CD14-positive monocyte (primary cell): ENCODE data around the gene GLI3. TPM values are rescaled to one million over a fixed set of nuclear protein-coding genes. Genes with fewer than 3 reads are reported as not detected.

Experiments used
- DNase-seq, 3 donors: peaks; one replicate each; pipeline ENCODE4 v3.0.0-alpha.2; 2011 to 2022
- H2AFZ ChIP-seq: 2 replicates; pipeline ENCODE4 v1.6.0; 2012; ENCODE audit warnings: mild to moderate bottlenecking, low read depth, low read length, inconsistent platforms; ENCODE audit not compliant: insufficient read depth, poor library complexity, severe bottlenecking
- H3K27ac ChIP-seq, 2 donors: 1 replicate in 1 of 2; 2 replicates in 1 of 2; pipeline ENCODE4 v1.5.1; 2012 to 2013; ENCODE audit warnings: low read length in 2 of 2, control low read depth in 1 of 2, inconsistent platforms in 1 of 2, low read depth in 1 of 2, mild to moderate bottlenecking in 1 of 2
- H3K27me3 ChIP-seq, 2 donors: one replicate each; pipeline versions ENCODE4 v1.6.0 to v1.6.1; 2011 to 2013; ENCODE audit warnings: low read length in 2 of 2; ENCODE audit not compliant: control insufficient read depth in 2 of 2, insufficient read depth in 2 of 2
- H3K36me3 ChIP-seq, 2 donors: replicated peaks in 1 of 2; 1 replicate in 1 of 2; 2 replicates in 1 of 2; pipeline versions ENCODE4 v1.5.1 to v1.6.1; 2012 to 2013; ENCODE audit warnings: low read length in 2 of 2, control low read depth in 1 of 2, inconsistent platforms in 1 of 2, mild to moderate bottlenecking in 1 of 2; ENCODE audit not compliant: insufficient read depth in 2 of 2, control insufficient read depth in 1 of 2
- H3K4me1 ChIP-seq, 2 donors: 1 replicate in 1 of 2; 2 replicates in 1 of 2; pipeline versions ENCODE4 v1.5.1 to v1.6.1; 2012 to 2013; ENCODE audit warnings: low read length in 2 of 2, control low read depth in 1 of 2, inconsistent platforms in 1 of 2, mild to moderate bottlenecking in 1 of 2, moderate library complexity in 1 of 2; ENCODE audit not compliant: insufficient read depth in 2 of 2, control insufficient read depth in 1 of 2
- H3K4me2 ChIP-seq: replicated peaks from 2 replicates; pipeline ENCODE3; 2012; ENCODE audit warnings: low read length, moderate library complexity, mild to moderate bottlenecking; ENCODE audit not compliant: poor library complexity, severe bottlenecking; ENCODE audit errors: extremely low read depth
- H3K4me3 ChIP-seq, 3 experiments: fragments of 200-600 bp in 1 of 3; sonication (generic) in 1 of 3; replicated peaks in 1 of 3; 1 replicate in 2 of 3; 2 replicates in 1 of 3; pipeline ENCODE4 v1.5.1; 2011 to 2013; ENCODE audit warnings: low read length in 3 of 3, mild to moderate bottlenecking in 3 of 3, control low read depth in 2 of 3, low read depth in 2 of 3, inconsistent platforms in 1 of 3, moderate library complexity in 1 of 3
- H3K79me2 ChIP-seq: 2 replicates; pipeline ENCODE4 v1.6.0; 2012; ENCODE audit warnings: mild to moderate bottlenecking, control low read depth, inconsistent platforms, low read length, moderate library complexity; ENCODE audit not compliant: insufficient read depth
- H3K9ac ChIP-seq: 2 replicates; pipeline ENCODE4 v1.6.0; 2017; ENCODE audit warnings: low read length, mild to moderate bottlenecking; ENCODE audit not compliant: insufficient read depth, poor library complexity, severe bottlenecking
- H3K9me3 ChIP-seq, 2 donors: replicated peaks in 1 of 2; 1 replicate in 1 of 2; 2 replicates in 1 of 2; pipeline versions ENCODE4 v1.5.1 to v1.6.1; 2012 to 2013; ENCODE audit warnings: low read length in 2 of 2, control low read depth in 1 of 2; ENCODE audit not compliant: control insufficient read depth in 1 of 2, insufficient read depth in 1 of 2
- H4K20me1 ChIP-seq: 2 replicates; pipeline ENCODE4 v1.6.0; 2012; ENCODE audit warnings: mild to moderate bottlenecking, low read length, control low read depth, moderate library complexity; ENCODE audit not compliant: insufficient read depth
- H3K27ac Mint-ChIP-seq, 7 donors: one replicate each; pipeline ENCODE4 v1.8.0; 2020; ENCODE audit warnings: mild to moderate bottlenecking in 7 of 7, mixed read lengths in 7 of 7, moderate library complexity in 6 of 7, inconsistent platforms in 2 of 7
- H3K27me3 Mint-ChIP-seq, 3 donors: one replicate each; pipeline ENCODE4 v1.8.0; 2021 to 2022; ENCODE audit warnings: low read depth in 3 of 3, mild to moderate bottlenecking in 3 of 3, mixed read lengths in 3 of 3, moderate library complexity in 3 of 3, inconsistent platforms in 1 of 3
- H3K36me3 Mint-ChIP-seq, 2 donors: one replicate each; pipeline ENCODE4 v1.8.0; 2020; ENCODE audit warnings: mixed read lengths in 2 of 2, inconsistent platforms in 1 of 2, mild to moderate bottlenecking in 1 of 2
- H3K4me1 Mint-ChIP-seq: one replicate; pipeline ENCODE4 v1.8.0; 2020; ENCODE audit warnings: mild to moderate bottlenecking, mixed read lengths
- H3K4me3 Mint-ChIP-seq, 2 donors: one replicate each; pipeline ENCODE4 v1.8.0; 2020; ENCODE audit warnings: mild to moderate bottlenecking in 2 of 2, mixed read lengths in 2 of 2, moderate library complexity in 1 of 2
- H3K9me3 Mint-ChIP-seq, 7 donors: one replicate each; pipeline ENCODE4 v1.8.0; 2020 to 2022; ENCODE audit warnings: mixed read lengths in 7 of 7, mild to moderate bottlenecking in 6 of 7, moderate library complexity in 6 of 7, inconsistent platforms in 2 of 7
- WGBS: methylation state at CpG from one replicate; pipeline ENCODE4 v1.1.5; 2013; ENCODE audit warnings: missing lambda C conversion rate; ENCODE audit not compliant: insufficient coverage; 5-methylcytosine and 5-hydroxymethylcytosine counted together
- intact Hi-C, 2 donors: fragments of 100-400 bp; cut with micrococcal nuclease; formaldehyde crosslinking; loops; one replicate each; pipeline versions ENCODE4 v1.15.0 to v1.15.1; 2023
- polyA plus RNA-seq, 3 donors: library from polyadenylated mRNA; depleted of rRNA in 1 of 3; unstranded in 2 of 3; stranded (reverse) in 1 of 3; fragments of 300-500 nt in 2 of 3; fragments of >200 nt in 1 of 3; fragmentation: Illumina TruSeq in 2 of 3; gene quantifications; 1 replicate in 2 of 3; 2 replicates in 1 of 3; pipeline ENCODE4 v1.2.3, GENCODE V29; 2012 to 2021
- TF ChIP-seq, protein P1 (sequence below): fragments of 200-600 bp; IDR thresholded peaks from one replicate; pipeline ENCODE4 v1.8.0; 2022; ENCODE audit warnings: antibody characterized with exemption, mild to moderate bottlenecking

Gene GLI3
- polyA plus RNA-seq, 3 donors = not detected

- TF ChIP-seq, protein P1, sequence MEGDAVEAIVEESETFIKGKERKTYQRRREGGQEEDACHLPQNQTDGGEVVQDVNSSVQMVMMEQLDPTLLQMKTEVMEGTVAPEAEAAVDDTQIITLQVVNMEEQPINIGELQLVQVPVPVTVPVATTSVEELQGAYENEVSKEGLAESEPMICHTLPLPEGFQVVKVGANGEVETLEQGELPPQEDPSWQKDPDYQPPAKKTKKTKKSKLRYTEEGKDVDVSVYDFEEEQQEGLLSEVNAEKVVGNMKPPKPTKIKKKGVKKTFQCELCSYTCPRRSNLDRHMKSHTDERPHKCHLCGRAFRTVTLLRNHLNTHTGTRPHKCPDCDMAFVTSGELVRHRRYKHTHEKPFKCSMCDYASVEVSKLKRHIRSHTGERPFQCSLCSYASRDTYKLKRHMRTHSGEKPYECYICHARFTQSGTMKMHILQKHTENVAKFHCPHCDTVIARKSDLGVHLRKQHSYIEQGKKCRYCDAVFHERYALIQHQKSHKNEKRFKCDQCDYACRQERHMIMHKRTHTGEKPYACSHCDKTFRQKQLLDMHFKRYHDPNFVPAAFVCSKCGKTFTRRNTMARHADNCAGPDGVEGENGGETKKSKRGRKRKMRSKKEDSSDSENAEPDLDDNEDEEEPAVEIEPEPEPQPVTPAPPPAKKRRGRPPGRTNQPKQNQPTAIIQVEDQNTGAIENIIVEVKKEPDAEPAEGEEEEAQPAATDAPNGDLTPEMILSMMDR = no peak
- H4K20me1 ChIP-seq = no peaks in the 10 kb centered on the region
- H3K36me3 Mint-ChIP-seq = no peaks in the 10 kb centered on the region
- H3K27me3 Mint-ChIP-seq = peaks cover 3 to 6% (median 4%) of the 10 kb centered on the region in 3 donors
- no peaks in the 10 kb centered on the region for H3K9me3 ChIP-seq
- H3K4me2 ChIP-seq = no peak overlapping the region
- no peak overlapping the region for H3K27ac Mint-ChIP-seq
- intact Hi-C loops = no loop called here
- no peaks in the 10 kb centered on the region for H3K36me3 ChIP-seq
- H3K27me3 ChIP-seq = no peaks in the 10 kb centered on the region
- DNase-seq = no peak
- H3K4me3 ChIP-seq = no peak overlapping the region
- WGBS = 93% methylated on average over 3 of the region's 4 CpGs
- no peak overlapping the region for H2AFZ ChIP-seq
- no peaks in the 10 kb centered on the region for H3K4me1 ChIP-seq
- no peak overlapping the region for H3K9ac ChIP-seq
- peaks cover 0 to 3% (median 0%) of the 10 kb centered on the region in 7 donors for H3K9me3 Mint-ChIP-seq
- H3K4me3 Mint-ChIP-seq = no peak overlapping the region
- no peaks in the 10 kb centered on the region for H3K79me2 ChIP-seq
- H3K4me1 Mint-ChIP-seq = no peaks in the 10 kb centered on the region
- H3K27ac ChIP-seq = no peak overlapping the region
Measured at GRCh38 chr7:42117201-42117600, 119.8 kb downstream of the GLI3 start.

DNA sequence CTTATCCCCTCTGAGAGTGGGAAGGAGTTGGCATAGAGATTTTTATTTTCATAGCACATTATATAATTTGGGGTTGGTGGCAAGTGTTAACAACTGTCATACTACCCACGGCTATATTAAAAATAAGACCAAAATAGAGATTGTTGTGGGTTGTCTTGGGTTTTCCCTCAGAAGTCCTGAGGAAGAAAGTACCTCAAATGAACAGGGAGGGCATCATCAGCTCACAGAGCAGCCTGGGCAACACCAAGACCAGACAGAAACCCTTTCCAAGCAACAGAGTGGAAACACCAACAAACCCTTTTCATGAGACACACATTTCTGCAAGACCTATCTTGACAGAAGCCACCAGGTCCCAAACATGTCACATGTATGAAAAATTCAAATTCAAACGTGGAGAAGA, 121.2 kb downstream of the GLI3 start:
- Mint-ChIP-seq H3K9me3 (peaks cover 0 to 3% (median 0%) of the 10 kb centered on the region in 7 donors), H3K4me3 (no peak overlapping the region), H3K4me1 (no peaks in the 10 kb centered on the region), H3K27ac (no peak overlapping the region), H3K36me3 (no peaks in the 10 kb centered on the region), H3K27me3 (peaks cover 2 to 3% (median 2%) of the 10 kb centered on the region in 3 donors)
- 67% methylated on average over 1 of the region's 2 CpGs for WGBS
- Histone ChIP-seq H3K27me3 (no peaks in the 10 kb centered on the region), H3K36me3 (no peaks in the 10 kb centered on the region), H3K27ac (no peak overlapping the region), H3K9ac (no peak overlapping the region), H3K4me1 (no peaks in the 10 kb centered on the region), H3K79me2 (no peaks in the 10 kb centered on the region), H3K4me3 (no peak overlapping the region), H4K20me1 (no peaks in the 10 kb centered on the region), H3K4me2 (no peak overlapping the region), H3K9me3 (no peaks in the 10 kb centered on the region), H2AFZ (no peak overlapping the region)
- TF ChIP-seq, protein P1 = no peak
- no peak for DNase-seq
- intact Hi-C loops = no loop called here
